Measurements from ENCODE around the gene SOWAHB.

- TF ChIP-seq CTCF (IDR thresholded peaks at IDR 0.05) (no peak), POLR2AphosphoS5 (IDR thresholded peaks at IDR 0.05) (no peak), EP300 (IDR thresholded peaks at IDR 0.05) (no peak), POLR2A (IDR thresholded peaks at IDR 0.05) (no peak)
Measured at GRCh38 chr4:76894537-76895255, 3.2 kb downstream of the SOWAHB start.

Measured in stomach (tissue), 4 donors.